Nephron (organoid): ENCODE results near the gene FBLN2.

Experiments
- H3K27ac Mint-ChIP-seq, 3 experiments: 2 replicates each; pipeline ENCODE4 v1.8.0; 2020; ENCODE audit warnings: mixed read lengths in 3 of 3, mild to moderate bottlenecking in 2 of 3, moderate library complexity in 1 of 3
- H3K27me3 Mint-ChIP-seq: 2 replicates; pipeline ENCODE4 v1.8.0; 2021; ENCODE audit warnings: low read depth, mild to moderate bottlenecking, moderate library complexity, mixed read lengths
- H3K36me3 Mint-ChIP-seq: 2 replicates; pipeline ENCODE4 v1.8.0; 2020; ENCODE audit warnings: low read depth, mixed read lengths
- H3K4me1 Mint-ChIP-seq: 2 replicates; pipeline ENCODE4 v1.8.0; 2020; ENCODE audit warnings: mixed read lengths
- H3K4me3 Mint-ChIP-seq, 3 experiments: 2 replicates each; pipeline ENCODE4 v1.8.0; 2020; ENCODE audit warnings: mild to moderate bottlenecking in 3 of 3, mixed read lengths in 3 of 3, moderate library complexity in 2 of 3
- H3K9me3 Mint-ChIP-seq: 2 replicates; pipeline ENCODE4 v1.8.0; 2020; ENCODE audit warnings: mixed read lengths
- CTCF ChIP-seq, 3 experiments: fragments of 200-600 bp; sonication (generic); IDR thresholded peaks; one replicate each; pipeline ENCODE4 v1.5.0; 2021; ENCODE audit warnings: antibody characterized with exemption in 3 of 3; ENCODE audit not compliant: unreplicated experiment in 3 of 3

FBLN2 gene

GRCh38 chr3:13598201-13598600 is 49.3 kb downstream of the FBLN2 start:
- Mint-ChIP-seq H3K4me1 (peaks cover 31% of the 10 kb centered on the region), H3K27ac (no peak overlapping the region)

GRCh38 chr3:13598926-13599886 is 50.3 kb downstream of the FBLN2 start:
- Mint-ChIP-seq H3K4me3 (no peak overlapping the region), H3K27me3 (peaks cover 12% of the 10 kb centered on the region), H3K36me3 (no peaks in the 10 kb centered on the region), H3K4me1 (peaks cover 31% of the 10 kb centered on the region), H3K27ac (peak overlapping the region in 1 of 3 experiments; percentile 8), H3K9me3 (peaks cover 4% of the 10 kb centered on the region)
- no peak for TF ChIP-seq CTCF (IDR thresholded peaks at IDR 0.05; ENCODE audit: unreplicated experiment in 3 of 3)

More at GRCh38 chr3:13598201-13598600, 49.3 kb downstream of the FBLN2 start:
- no peaks in the 10 kb centered on the region for H3K36me3 Mint-ChIP-seq
- H3K4me3 Mint-ChIP-seq = no peak overlapping the region
- TF ChIP-seq CTCF (IDR thresholded peaks at IDR 0.05; ENCODE audit: unreplicated experiment in 3 of 3) = no peak
- peaks cover 20% of the 10 kb centered on the region for H3K27me3 Mint-ChIP-seq
- peaks cover 4% of the 10 kb centered on the region for H3K9me3 Mint-ChIP-seq

DNA sequence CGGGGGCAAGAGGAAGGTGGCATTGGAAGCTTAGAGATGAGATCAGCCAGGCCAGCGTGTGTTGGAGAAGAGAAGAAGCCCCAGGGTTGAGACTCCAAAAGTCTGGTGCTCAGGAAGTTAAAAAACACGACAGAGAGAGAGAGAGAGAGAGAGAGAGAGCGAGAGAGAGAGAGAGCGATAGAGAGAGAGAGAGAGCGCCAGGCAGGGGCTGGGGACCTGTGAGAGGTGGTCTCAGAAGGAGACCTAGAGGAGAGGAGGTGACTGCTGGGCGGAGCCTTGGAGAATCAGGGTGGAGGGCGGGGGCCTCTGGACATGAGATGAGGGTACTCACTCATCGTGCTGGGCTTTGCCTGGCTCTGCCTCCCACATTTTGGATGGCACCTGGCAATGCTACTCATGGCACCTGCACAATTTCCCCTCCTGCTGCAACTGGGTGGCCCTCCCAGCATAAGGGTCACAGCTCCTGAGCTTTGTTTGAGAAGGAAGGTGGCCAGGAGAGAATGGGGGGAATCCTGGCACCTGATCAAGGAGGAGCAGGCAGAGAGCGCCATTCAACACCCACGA is 51.0 kb downstream of the FBLN2 start:
- no peak overlapping the region for H3K4me3 Mint-ChIP-seq
- H3K27me3 Mint-ChIP-seq = peaks cover 11% of the 10 kb centered on the region
- TF ChIP-seq CTCF (IDR thresholded peaks at IDR 0.05; ENCODE audit: unreplicated experiment in 3 of 3) = no peak
- H3K4me1 Mint-ChIP-seq = peaks cover 27% of the 10 kb centered on the region
- H3K9me3 Mint-ChIP-seq = peaks cover 4% of the 10 kb centered on the region
- no peaks in the 10 kb centered on the region for H3K36me3 Mint-ChIP-seq
- H3K27ac Mint-ChIP-seq = peak overlapping the region in 1 of 3 experiments; percentile 8

DNA sequence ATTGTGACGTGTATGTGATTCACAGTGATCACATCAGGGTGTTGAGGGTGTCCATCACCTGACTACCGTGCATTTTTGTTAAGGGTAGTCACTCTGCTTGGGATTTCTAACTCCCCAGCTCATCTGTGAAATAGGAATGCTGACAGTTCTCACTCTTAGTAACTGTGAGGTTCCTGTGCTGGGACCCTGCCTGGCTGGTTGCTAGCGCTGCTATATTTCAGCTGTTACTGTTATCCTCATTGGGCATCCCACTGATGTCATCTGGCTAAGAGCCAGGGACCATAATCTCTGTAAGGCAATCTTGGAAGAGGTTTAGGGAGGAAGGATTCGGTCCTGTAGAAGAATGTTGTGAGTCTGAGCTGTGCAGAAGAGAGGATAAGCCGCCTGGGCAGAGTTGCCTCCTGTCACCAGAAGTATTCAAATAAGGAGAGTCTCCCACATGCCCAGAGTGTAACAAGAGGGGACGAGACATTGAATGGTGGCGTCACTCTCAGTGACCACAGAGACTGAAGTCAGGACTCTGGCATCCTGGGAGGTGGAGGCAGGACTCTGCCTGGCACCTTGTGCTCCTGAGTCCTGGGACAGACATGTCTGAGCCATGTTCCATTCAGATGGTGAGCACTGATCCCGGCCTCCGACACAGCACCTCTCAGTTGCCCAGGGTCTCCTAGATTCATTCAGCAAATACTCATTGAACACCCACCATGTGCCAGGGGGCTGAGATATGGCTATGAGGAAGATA is 52.2 kb downstream of the FBLN2 start:
- H3K36me3 Mint-ChIP-seq = no peaks in the 10 kb centered on the region
- no peak overlapping the region for H3K27ac Mint-ChIP-seq
- peaks cover 7% of the 10 kb centered on the region for H3K9me3 Mint-ChIP-seq
- H3K4me1 Mint-ChIP-seq = peaks cover 21% of the 10 kb centered on the region
- TF ChIP-seq CTCF (IDR thresholded peaks at IDR 0.05; ENCODE audit: unreplicated experiment in 3 of 3) = no peak
- peaks cover 11% of the 10 kb centered on the region for H3K27me3 Mint-ChIP-seq
- no peak overlapping the region for H3K4me3 Mint-ChIP-seq

GRCh38 chr3:13601692-13602080 is 52.8 kb downstream of the FBLN2 start:
- no peak for TF ChIP-seq CTCF (IDR thresholded peaks at IDR 0.05; ENCODE audit: unreplicated experiment in 3 of 3)
- Mint-ChIP-seq H3K4me1 (peaks cover 21% of the 10 kb centered on the region), H3K4me3 (no peak overlapping the region), H3K27me3 (peaks cover 7% of the 10 kb centered on the region), H3K9me3 (peaks cover 7% of the 10 kb centered on the region), H3K36me3 (no peaks in the 10 kb centered on the region), H3K27ac (no peak overlapping the region)
